PC-9 (cell line): Measurements from ENCODE around the gene VEPH1. TPM values are rescaled to one million over a fixed set of nuclear protein-coding genes. Genes with fewer than 3 reads are reported as not detected.

ENCODE experiments used
- BruUV-seq: library from RNA; stranded (reverse); fragments of 400-500 nt; replicated peaks from 2 replicates; lab custom pipeline; 2021; lab: Mats Ljungman, UMichigan
- CTCF ChIA-PET: fragments of 300-600 bp; sonication (Branson Sonifier 250); formaldehyde crosslinking; loops from one replicate; lab custom pipeline; 2022; ENCODE audit warnings: antibody characterized with exemption; lab: Charles Lee
- POLR2A ChIA-PET: fragments of 300-600 bp; sonication (Branson Sonifier 250); formaldehyde crosslinking; loops from one replicate; lab custom pipeline; 2022; ENCODE audit warnings: antibody characterized with exemption; ENCODE audit not compliant: unreplicated experiment; lab: Charles Lee
- DNase-seq, 2 experiments: peaks; one replicate each; pipeline versions ENCODE4 v3.0.0 to v3.0.0-alpha.2; 2015 to 2022; ENCODE audit warnings: mixed read lengths in 1 of 2
- H2AFZ ChIP-seq: fragments of 200-600 bp; sonication (generic); 2 replicates; pipeline ENCODE4 v1.8.1; 2017; ENCODE audit warnings: antibody characterized with exemption
- H3F3A ChIP-seq: fragments of 200-600 bp; sonication (generic); 2 replicates; pipeline ENCODE4 v1.8.1; 2017; ENCODE audit warnings: antibody characterized with exemption, mild to moderate bottlenecking, low read depth; ENCODE audit not compliant: insufficient read depth
- H3K27ac ChIP-seq: fragments of 200-600 bp; sonication (generic); 2 replicates; pipeline ENCODE4 v1.6.1; 2016; ENCODE audit warnings: mixed run types
- H3K27me3 ChIP-seq: fragments of 200-600 bp; sonication (generic); 2 replicates; pipeline ENCODE4 v1.6.1; 2016; ENCODE audit warnings: low read depth, mixed run types; ENCODE audit not compliant: insufficient read depth
- H3K36me3 ChIP-seq: fragments of 200-600 bp; sonication (generic); 2 replicates; pipeline ENCODE4 v1.6.1; 2016; ENCODE audit warnings: low read depth, mixed run types
- H3K4me1 ChIP-seq: fragments of 200-600 bp; sonication (generic); replicated peaks from 2 replicates; pipeline ENCODE4 v1.6.1; 2016; ENCODE audit warnings: mixed run types; ENCODE audit not compliant: insufficient read depth
- H3K4me2 ChIP-seq: fragments of 200-600 bp; sonication (generic); 2 replicates; pipeline ENCODE4 v1.6.1; 2017; ENCODE audit warnings: mixed run types
- H3K4me3 ChIP-seq: fragments of 200-600 bp; sonication (generic); 2 replicates; pipeline ENCODE4 v1.6.1; 2016; ENCODE audit warnings: mixed run types
- H3K79me2 ChIP-seq: fragments of 200-600 bp; sonication (generic); 2 replicates; pipeline ENCODE4 v1.6.1; 2017; ENCODE audit warnings: low read depth, mixed run types
- H3K9me2 ChIP-seq: fragments of 200-600 bp; sonication (generic); 2 replicates; pipeline ENCODE4 v1.8.1; 2017; ENCODE audit warnings: mild to moderate bottlenecking; ENCODE audit not compliant: insufficient read depth
- H3K9me3 ChIP-seq: fragments of 200-600 bp; sonication (generic); 2 replicates; pipeline ENCODE4 v1.8.1; 2016; ENCODE audit warnings: low read depth; ENCODE audit not compliant: insufficient read depth
- H4K20me1 ChIP-seq: fragments of 200-600 bp; sonication (generic); 2 replicates; pipeline ENCODE4 v1.8.1; 2017; ENCODE audit not compliant: insufficient read depth
- EZH2 ChIP-seq: fragments of 200-600 bp; sonication (generic); IDR thresholded peaks from 2 replicates; pipeline ENCODE4 v1.8.0; 2017; ENCODE audit warnings: antibody characterized with exemption, low read depth
- intact Hi-C: fragments of 100-400 bp; cut with micrococcal nuclease; formaldehyde crosslinking; loops from one replicate; pipeline ENCODE4 v1.10.0; 2022; ENCODE audit not compliant: unreplicated experiment
- total RNA-seq: library from RNA; stranded (reverse); gene quantifications from 2 replicates; pipeline ENCODE4 v1.2.3, GENCODE V29; 2021
- TF ChIP-seq, protein P1 (sequence below): fragments of 200-600 bp; sonication (generic); conservative IDR thresholded peaks from 2 replicates; pipeline ENCODE4 v1.6.1; 2017; ENCODE audit warnings: mixed run types, antibody characterized with exemption, mild to moderate bottlenecking, moderate library complexity

Gene VEPH1
- total RNA-seq, 1 experiment from 2014 or later: 4.0 TPM

DNA sequence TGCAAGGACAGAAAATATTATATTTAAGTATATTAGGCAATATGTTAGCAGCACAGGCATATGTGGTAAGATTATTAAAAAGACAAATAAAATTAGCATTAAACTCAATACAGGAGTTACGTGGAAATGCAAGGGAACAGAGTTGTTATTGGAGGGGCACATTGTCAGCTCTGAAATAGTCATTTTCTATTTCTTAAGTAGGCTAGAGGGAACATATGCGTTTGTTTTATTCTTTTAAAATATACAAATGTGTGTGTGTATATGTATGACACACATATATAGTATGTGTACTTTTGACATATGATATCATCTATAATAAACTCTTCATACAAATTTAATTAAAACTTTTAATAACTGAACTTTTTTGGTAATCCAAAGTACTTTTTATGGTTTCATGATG is 22.8 kb upstream of the VEPH1 start:
- Histone ChIP-seq H4K20me1 (no peaks in the 10 kb centered on the region), H2AFZ (no peak overlapping the region), H3K36me3 (no peaks in the 10 kb centered on the region), H3F3A (no peaks in the 10 kb centered on the region), H3K79me2 (no peaks in the 10 kb centered on the region), H3K4me1 (no peaks in the 10 kb centered on the region), H3K4me2 (no peak overlapping the region), H3K27ac (no peak overlapping the region), H3K9me3 (no peaks in the 10 kb centered on the region), H3K27me3 (no peaks in the 10 kb centered on the region), H3K9me2 (no peaks in the 10 kb centered on the region), H3K4me3 (no peak overlapping the region)
- intact Hi-C loops: no loop called here
- TF ChIP-seq, protein P1, sequence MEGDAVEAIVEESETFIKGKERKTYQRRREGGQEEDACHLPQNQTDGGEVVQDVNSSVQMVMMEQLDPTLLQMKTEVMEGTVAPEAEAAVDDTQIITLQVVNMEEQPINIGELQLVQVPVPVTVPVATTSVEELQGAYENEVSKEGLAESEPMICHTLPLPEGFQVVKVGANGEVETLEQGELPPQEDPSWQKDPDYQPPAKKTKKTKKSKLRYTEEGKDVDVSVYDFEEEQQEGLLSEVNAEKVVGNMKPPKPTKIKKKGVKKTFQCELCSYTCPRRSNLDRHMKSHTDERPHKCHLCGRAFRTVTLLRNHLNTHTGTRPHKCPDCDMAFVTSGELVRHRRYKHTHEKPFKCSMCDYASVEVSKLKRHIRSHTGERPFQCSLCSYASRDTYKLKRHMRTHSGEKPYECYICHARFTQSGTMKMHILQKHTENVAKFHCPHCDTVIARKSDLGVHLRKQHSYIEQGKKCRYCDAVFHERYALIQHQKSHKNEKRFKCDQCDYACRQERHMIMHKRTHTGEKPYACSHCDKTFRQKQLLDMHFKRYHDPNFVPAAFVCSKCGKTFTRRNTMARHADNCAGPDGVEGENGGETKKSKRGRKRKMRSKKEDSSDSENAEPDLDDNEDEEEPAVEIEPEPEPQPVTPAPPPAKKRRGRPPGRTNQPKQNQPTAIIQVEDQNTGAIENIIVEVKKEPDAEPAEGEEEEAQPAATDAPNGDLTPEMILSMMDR: no peak
- no peak for TF ChIP-seq EZH2
- no peak for DNase-seq
- CTCF ChIA-PET: no interaction called here
- BruUV-seq: no TSS peak
- POLR2A ChIA-PET: no interaction called here

DNA sequence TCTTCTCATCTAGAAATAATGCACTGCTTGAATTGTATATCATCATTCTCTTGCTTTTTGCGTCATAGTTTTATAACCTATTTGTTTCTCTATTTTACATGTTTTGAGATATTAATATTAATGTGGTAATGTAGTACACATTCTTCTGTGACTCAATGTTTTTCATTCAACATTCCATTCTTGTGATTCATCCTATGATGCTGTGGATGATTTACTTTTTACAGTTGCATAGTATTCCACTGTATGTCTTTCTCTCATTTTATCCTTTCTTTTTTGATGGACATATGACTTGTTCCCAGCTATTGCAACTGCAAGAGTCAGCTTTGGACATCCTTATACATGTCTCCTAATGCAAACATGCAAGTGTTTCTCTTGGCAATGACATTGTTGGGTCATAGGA is 20.6 kb upstream of the VEPH1 start:
- Histone ChIP-seq H3K36me3 (no peaks in the 10 kb centered on the region), H3F3A (no peaks in the 10 kb centered on the region), H3K4me2 (no peak overlapping the region), H3K9me2 (no peaks in the 10 kb centered on the region), H3K79me2 (no peaks in the 10 kb centered on the region), H4K20me1 (no peaks in the 10 kb centered on the region), H3K9me3 (no peaks in the 10 kb centered on the region), H2AFZ (no peak overlapping the region), H3K4me1 (no peaks in the 10 kb centered on the region), H3K27me3 (no peaks in the 10 kb centered on the region), H3K4me3 (no peak overlapping the region), H3K27ac (no peak overlapping the region)
- POLR2A ChIA-PET: no interaction called here
- BruUV-seq: no TSS peak
- TF ChIP-seq EZH2: no peak
- TF ChIP-seq, protein P1: no peak
- DNase-seq: no peak
- intact Hi-C loops: no loop called here
- CTCF ChIA-PET: no interaction called here

DNA sequence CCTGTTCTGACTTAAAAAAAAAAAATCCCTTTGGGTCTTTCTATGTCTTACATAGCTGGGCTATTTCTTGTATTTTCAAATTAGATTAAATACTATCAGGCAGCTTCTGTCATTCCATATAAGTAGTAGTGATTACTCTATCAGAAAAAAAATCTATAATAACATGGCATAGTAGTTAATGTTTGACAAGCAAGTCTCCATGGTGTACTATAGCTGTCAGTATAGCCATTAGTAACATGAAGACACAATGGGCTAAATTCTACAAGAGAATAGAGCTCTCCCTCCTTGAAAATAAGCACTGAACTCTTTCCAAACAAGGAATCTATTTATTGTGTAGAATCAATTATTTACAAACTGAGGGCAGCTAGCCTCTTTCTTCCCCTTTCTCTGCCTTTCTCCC is 19.4 kb upstream of the VEPH1 start:
- no peaks in the 10 kb centered on the region for H3K9me2 ChIP-seq
- ChIA-PET CTCF (interaction anchor here (0.6 kb wide), 1 partner anchor 317 kb away, joined by 6 read pairs; no protein-coding TSS in a partner anchor), POLR2A (no interaction called here)
- H3K27me3 ChIP-seq: no peaks in the 10 kb centered on the region
- H3F3A ChIP-seq: no peaks in the 10 kb centered on the region
- no peak for DNase-seq
- TF ChIP-seq, protein P1: no peak
- no peak for TF ChIP-seq EZH2
- no peak overlapping the region for H3K4me2 ChIP-seq
- no peaks in the 10 kb centered on the region for H3K79me2 ChIP-seq
- no peaks in the 10 kb centered on the region for H3K4me1 ChIP-seq
- H3K4me3 ChIP-seq: no peak overlapping the region
- no peaks in the 10 kb centered on the region for H4K20me1 ChIP-seq
- BruUV-seq: no TSS peak
- no peaks in the 10 kb centered on the region for H3K36me3 ChIP-seq
- H2AFZ ChIP-seq: no peak overlapping the region
- intact Hi-C loops: no loop called here
- H3K27ac ChIP-seq: no peak overlapping the region
- H3K9me3 ChIP-seq: no peaks in the 10 kb centered on the region
